WTC11 (cell line): ENCODE results near the gene ARHGAP15. TPM values are rescaled to one million over a fixed set of nuclear protein-coding genes. Genes with fewer than 3 reads are reported as not detected.

Experiments
- ATAC-seq: fragments of 200-7000 bp; cut with Tn5 transposase; 2 replicates; pipeline ENCODE4 v1.10.0; 2021; ENCODE audit warnings: mild to moderate bottlenecking, moderate library complexity
- CTCF ChIA-PET: fragments of 300-600 bp; sonication (Branson Sonifier 250); formaldehyde crosslinking; loops from one replicate; lab custom pipeline; 2021; ENCODE audit warnings: antibody characterized with exemption; lab: Charles Lee
- POLR2A ChIA-PET: fragments of 350-600 bp; sonication (Branson Sonifier 250); formaldehyde crosslinking; loops from one replicate; lab custom pipeline; 2021; ENCODE audit warnings: antibody characterized with exemption; lab: Charles Lee
- DNase-seq: peaks from one replicate; pipeline ENCODE4 v3.0.0; 2021; ENCODE audit warnings: low spot score
- H3K27ac Mint-ChIP-seq: 2 replicates; pipeline ENCODE4 v1.8.0; 2021; ENCODE audit warnings: mixed read lengths
- H3K27me3 Mint-ChIP-seq: 2 replicates; pipeline ENCODE4 v1.8.0; 2021; ENCODE audit warnings: low read depth, mild to moderate bottlenecking, moderate library complexity, mixed read lengths
- H3K36me3 Mint-ChIP-seq: 2 replicates; pipeline ENCODE4 v1.8.0; 2021; ENCODE audit warnings: mixed read lengths
- H3K4me1 Mint-ChIP-seq: 2 replicates; pipeline ENCODE4 v1.8.0; 2022; ENCODE audit warnings: mixed read lengths
- H3K4me3 Mint-ChIP-seq: 2 replicates; pipeline ENCODE4 v1.8.0; 2021; ENCODE audit warnings: mild to moderate bottlenecking, moderate library complexity, mixed read lengths
- H3K9me3 Mint-ChIP-seq: 2 replicates; pipeline ENCODE4 v1.8.0; 2021; ENCODE audit warnings: mixed read lengths
- ARID4B ChIP-seq: sonication (generic); formaldehyde crosslinking; IDR thresholded peaks from 2 replicates; pipeline ENCODE4 v1.8.0; 2023; ENCODE audit warnings: missing genetic modification reagents, mild to moderate bottlenecking, borderline replicate concordance
- ATF6 ChIP-seq: sonication (generic); formaldehyde crosslinking; IDR thresholded peaks from 2 replicates; pipeline ENCODE4 v1.8.1; 2023; ENCODE audit warnings: mild to moderate bottlenecking, missing genetic modification reagents
- CBFB ChIP-seq: sonication (generic); formaldehyde crosslinking; IDR thresholded peaks from 2 replicates; pipeline ENCODE4 v1.8.1; 2022; ENCODE audit warnings: mild to moderate bottlenecking, low read depth, missing genetic modification reagents
- CTCF ChIP-seq: fragments of 200-600 bp; IDR thresholded peaks from 2 replicates; pipeline ENCODE4 v1.8.0; 2022; ENCODE audit warnings: antibody characterized with exemption
- ELF4 ChIP-seq: sonication (generic); formaldehyde crosslinking; IDR thresholded peaks from 2 replicates; pipeline ENCODE4 v1.8.1; 2022; ENCODE audit warnings: low read depth, mild to moderate bottlenecking, moderate library complexity, missing genetic modification reagents
- JAZF1 ChIP-seq: fragments of 250-450 bp; sonication (Bioruptor Pico); IDR thresholded peaks from 2 replicates; pipeline ENCODE4 v1.9.0; 2021; ENCODE audit warnings: moderate library complexity, mild to moderate bottlenecking, inconsistent platforms
- MLX ChIP-seq: sonication (generic); formaldehyde crosslinking; IDR thresholded peaks from 2 replicates; pipeline ENCODE4 v1.8.1; 2023; ENCODE audit warnings: mild to moderate bottlenecking, missing genetic modification reagents, moderate library complexity
- OVOL2 ChIP-seq: fragments of 250-450 bp; sonication (Bioruptor Pico); IDR thresholded peaks from 2 replicates; pipeline ENCODE4 v1.9.0; 2021; ENCODE audit warnings: mild to moderate bottlenecking, borderline replicate concordance
- PREB ChIP-seq: sonication (generic); formaldehyde crosslinking; IDR thresholded peaks from 2 replicates; pipeline ENCODE4 v1.8.1; 2022; ENCODE audit warnings: mild to moderate bottlenecking, missing genetic modification reagents, moderate library complexity, borderline replicate concordance
- PRRX2 ChIP-seq: fragments of 250-450 bp; sonication (Bioruptor Pico); IDR thresholded peaks from 2 replicates; pipeline ENCODE4 v1.8.0; 2021; ENCODE audit warnings: mild to moderate bottlenecking
- SMAD3 ChIP-seq: sonication (generic); formaldehyde crosslinking; IDR thresholded peaks from 2 replicates; pipeline ENCODE4 v1.8.0; 2022; ENCODE audit warnings: missing genetic modification reagents, mild to moderate bottlenecking, borderline replicate concordance
- TCF7 ChIP-seq: sonication (generic); formaldehyde crosslinking; IDR thresholded peaks from 2 replicates; pipeline ENCODE4 v1.8.0; 2022; ENCODE audit warnings: mild to moderate bottlenecking, low read depth, missing genetic modification reagents, moderate library complexity
- USF1 ChIP-seq: sonication (generic); formaldehyde crosslinking; IDR thresholded peaks from 2 replicates; pipeline ENCODE4 v1.8.0; 2022; ENCODE audit warnings: mild to moderate bottlenecking, missing genetic modification reagents
- USF2 ChIP-seq: sonication (generic); formaldehyde crosslinking; IDR thresholded peaks from 2 replicates; pipeline ENCODE4 v1.8.1; 2023; ENCODE audit warnings: mild to moderate bottlenecking, missing genetic modification reagents, moderate library complexity
- ZBTB21 ChIP-seq: sonication (generic); formaldehyde crosslinking; IDR thresholded peaks from 2 replicates; pipeline ENCODE4 v1.8.1; 2023; ENCODE audit warnings: mild to moderate bottlenecking, missing genetic modification reagents, borderline replicate concordance
- ZNF138 ChIP-seq: sonication (generic); formaldehyde crosslinking; conservative IDR thresholded peaks from 2 replicates; pipeline ENCODE4 v1.8.1; 2022; ENCODE audit warnings: mild to moderate bottlenecking, moderate library complexity, missing genetic modification reagents
- ZNF423 ChIP-seq: fragments of 250-450 bp; sonication (Bioruptor Pico); IDR thresholded peaks from 2 replicates; pipeline ENCODE4 v2.1.2; 2022; ENCODE audit warnings: mild to moderate bottlenecking, moderate library complexity
- ZSCAN18 ChIP-seq: fragments of 250-450 bp; sonication (Bioruptor Pico); IDR thresholded peaks from 2 replicates; pipeline ENCODE4 v2.1.2; 2022; ENCODE audit warnings: mild to moderate bottlenecking, moderate library complexity
- total RNA-seq: library from RNA; stranded (reverse); gene quantifications from 3 replicates; pipeline ENCODE4 v1.2.3, GENCODE V29; 2021

ARHGAP15 gene
- total RNA-seq, 1 experiment from 2014 or later, result 0.28 TPM

GRCh38 chr2:143140864-143141661, 11.8 kb downstream of the ARHGAP15 start:
- TF ChIP-seq USF2 (CRISPR knock-in tag) (no peak), ZNF423 (no peak), PRRX2 (no peak), ATF6 (CRISPR knock-in tag) (no peak), PREB (CRISPR knock-in tag) (no peak), CTCF (no peak), ELF4 (CRISPR knock-in tag) (no peak), SMAD3 (CRISPR knock-in tag) (no peak), CBFB (CRISPR knock-in tag) (no peak), ZNF138 (CRISPR knock-in tag) (no peak), JAZF1 (no peak), OVOL2 (no peak), TCF7 (no peak), MLX (CRISPR knock-in tag) (no peak), USF1 (CRISPR knock-in tag) (no peak), ARID4B (CRISPR knock-in tag) (no peak), ZSCAN18 (no peak), ZBTB21 (CRISPR knock-in tag) (no peak)
- no peaks in the 10 kb centered on the region for H3K36me3 Mint-ChIP-seq
- no peak overlapping the region for H3K4me3 Mint-ChIP-seq
- ChIA-PET POLR2A (no interaction called here), CTCF (interaction anchor here (0.6 kb wide), 1 partner anchor 30 kb away, joined by 4 read pairs; no protein-coding TSS in a partner anchor)
- no peak for DNase-seq
- H3K27me3 Mint-ChIP-seq, result no peaks in the 10 kb centered on the region
- no peaks in the 10 kb centered on the region for H3K9me3 Mint-ChIP-seq
- no peak for ATAC-seq
- H3K4me1 Mint-ChIP-seq, result no peaks in the 10 kb centered on the region
- no peak overlapping the region for H3K27ac Mint-ChIP-seq
